Ureter (tissue), 1 donor: ENCODE results near the gene ICOSLG. TPM values are rescaled to one million over a fixed set of nuclear protein-coding genes. Genes with fewer than 3 reads are reported as not detected.
"Not testable (repeated sequence)": the region's sequence is repeated elsewhere in the genome, so short reads cannot be mapped to it uniquely, and the experiment has no call there.

ENCODE experiments used
- DNase-seq: peaks from one replicate; pipeline ENCODE4 v3.0.0-alpha.2; 2020; ENCODE audit warnings: low spot score
- total RNA-seq: library from RNA; stranded (reverse); gene quantifications from one replicate; pipeline ENCODE4 v1.2.4, GENCODE V29; 2023
- donor health status: DM: yes; HTN: yes; CAD: no.

ICOSLG gene
- total RNA-seq, result 3.0 TPM

- not testable (repeated sequence) for DNase-seq
These were observed at the start of gene ICOSLG for GRCh38 chr21:44240842-44241241. Gene ICOSLG, minus strand, starts transcription at chr21:44240943. Its CDS starts 126 bp downstream, at chr21:44240817.

GRCh38 chr21:44289381-44290010 is 48.8 kb upstream of the ICOSLG start:
- DNase-seq, result no peak

- no peak for DNase-seq
These were observed 47.7 kb upstream of the ICOSLG start for GRCh38 chr21:44288251-44289110.

GRCh38 chr21:44286716-44287632 is 46.2 kb upstream of the ICOSLG start:
- DNase-seq, result no peak

GRCh38 chr21:44286086-44286715 is 45.5 kb upstream of the ICOSLG start:
- DNase-seq, result no peak

- no peak for DNase-seq
These were observed 44.6 kb upstream of the ICOSLG start, which contains the start of gene AIRE for GRCh38 chr21:44285138-44285992. Gene AIRE, plus strand, starts transcription at chr21:44285876. Its CDS starts 131 bp downstream, at chr21:44286007.

GRCh38 chr21:44283948-44284347 is 43.2 kb upstream of the ICOSLG start:
- no peak for DNase-seq

- not testable (repeated sequence) for DNase-seq
These were observed 42.6 kb upstream of the ICOSLG start for GRCh38 chr21:44283211-44283785.

- no peak for DNase-seq
These were observed 41.6 kb upstream of the ICOSLG start for GRCh38 chr21:44282370-44282769.

- DNase-seq, result no peak
These were observed 41.1 kb upstream of the ICOSLG start for GRCh38 chr21:44281801-44282200.

GRCh38 chr21:44279354-44280260 is 38.9 kb upstream of the ICOSLG start:
- DNase-seq, result no peak

- no peak for DNase-seq
These were observed 34.3 kb upstream of the ICOSLG start for GRCh38 chr21:44275041-44275440.

GRCh38 chr21:44273046-44273445 is 32.3 kb upstream of the ICOSLG start:
- no peak for DNase-seq

GRCh38 chr21:44272284-44272858 is 31.6 kb upstream of the ICOSLG start:
- no peak for DNase-seq

GRCh38 chr21:44271558-44272283 is 31.0 kb upstream of the ICOSLG start:
- DNase-seq, result no peak

GRCh38 chr21:44269090-44269489 is 28.3 kb upstream of the ICOSLG start:
- DNase-seq, result no peak

- DNase-seq, result no peak
These were observed 27.0 kb upstream of the ICOSLG start for GRCh38 chr21:44267655-44268142.
